ENCODE measurements around the gene MGAT5.

MGAT5 gene

GRCh38 chr2:134226601-134227000 lies 27.3 kb upstream of the MGAT5 start:
- no peak overlapping the region for H3K4me3 ChIP-seq (ENCODE audit: low read depth, low read length)
- H3K36me3 ChIP-seq (replicated peaks): no peaks in the 10 kb centered on the region
- no peak for TF ChIP-seq CTCF (IDR thresholded peaks at IDR 0.05; ENCODE audit: low read depth, low read length, missing control alignments)
- no peaks in the 10 kb centered on the region for H3K27me3 ChIP-seq (replicated peaks)
- no peak overlapping the region for H3K27ac ChIP-seq
- no peak for DNase-seq
- in situ Hi-C loops (cut with HindIII; ENCODE audit: low pct_ligation_motif_present, low sequenced_read_pairs): no loop called here

GRCh38 chr2:134227666-134228065 lies 26.2 kb upstream of the MGAT5 start:
- in situ Hi-C loops (cut with HindIII; ENCODE audit: low pct_ligation_motif_present, low sequenced_read_pairs): no loop called here

GRCh38 chr2:134228493-134228903 lies 25.4 kb upstream of the MGAT5 start:
- H3K27ac ChIP-seq: no peak overlapping the region
- no peak for DNase-seq
- in situ Hi-C loops (cut with HindIII; ENCODE audit: low pct_ligation_motif_present, low sequenced_read_pairs): no loop called here

More at GRCh38 chr2:134227666-134228065, 26.2 kb upstream of the MGAT5 start:
- Histone ChIP-seq H3K27me3 (replicated peaks) (no peaks in the 10 kb centered on the region), H3K4me3 (ENCODE audit: low read depth, low read length) (no peak overlapping the region), H3K27ac (no peak overlapping the region), H3K36me3 (replicated peaks) (no peaks in the 10 kb centered on the region)
- TF ChIP-seq CTCF (IDR thresholded peaks at IDR 0.05; ENCODE audit: low read depth, low read length, missing control alignments): no peak
- DNase-seq: no peak

GRCh38 chr2:134229540-134229939 lies 24.3 kb upstream of the MGAT5 start:
- Histone ChIP-seq H3K27me3 (replicated peaks) (no peaks in the 10 kb centered on the region), H3K27ac (no peak overlapping the region), H3K4me3 (ENCODE audit: low read depth, low read length) (no peak overlapping the region), H3K36me3 (replicated peaks) (no peaks in the 10 kb centered on the region)
- in situ Hi-C loops (cut with HindIII; ENCODE audit: low pct_ligation_motif_present, low sequenced_read_pairs): no loop called here
- TF ChIP-seq CTCF (IDR thresholded peaks at IDR 0.05; ENCODE audit: low read depth, low read length, missing control alignments): no peak
- no peak for DNase-seq

More at GRCh38 chr2:134228493-134228903, 25.4 kb upstream of the MGAT5 start:
- H3K4me3 ChIP-seq (ENCODE audit: low read depth, low read length): no peak overlapping the region
- H3K27me3 ChIP-seq (replicated peaks): no peaks in the 10 kb centered on the region
- TF ChIP-seq CTCF (IDR thresholded peaks at IDR 0.05; ENCODE audit: low read depth, low read length, missing control alignments): peak; percentile 56
- H3K36me3 ChIP-seq (replicated peaks): no peaks in the 10 kb centered on the region

- Histone ChIP-seq H3K27ac (no peak overlapping the region), H3K36me3 (replicated peaks) (no peaks in the 10 kb centered on the region), H3K4me3 (ENCODE audit: low read depth, low read length) (no peak overlapping the region), H3K27me3 (replicated peaks) (no peaks in the 10 kb centered on the region)
- in situ Hi-C loops (cut with HindIII; ENCODE audit: low pct_ligation_motif_present, low sequenced_read_pairs): no loop called here
- no peak for DNase-seq
- no peak for TF ChIP-seq CTCF (IDR thresholded peaks at IDR 0.05; ENCODE audit: low read depth, low read length, missing control alignments)
Observed at GRCh38 chr2:134230885-134231284, 23.0 kb upstream of the MGAT5 start.

- in situ Hi-C loops (cut with HindIII; ENCODE audit: low pct_ligation_motif_present, low sequenced_read_pairs): no loop called here
- Histone ChIP-seq H3K27me3 (replicated peaks) (no peaks in the 10 kb centered on the region), H3K36me3 (replicated peaks) (no peaks in the 10 kb centered on the region), H3K27ac (peak overlapping the region; percentile 29), H3K4me3 (ENCODE audit: low read depth, low read length) (no peak overlapping the region)
- no peak for TF ChIP-seq CTCF (IDR thresholded peaks at IDR 0.05; ENCODE audit: low read depth, low read length, missing control alignments)
- DNase-seq: no peak
Observed at GRCh38 chr2:134231301-134231964, 22.4 kb upstream of the MGAT5 start.

All from brain microvascular endothelial cell (primary cell).